KOPT-K1 (cell line): ENCODE data around the gene PALM3.
A peak's percentile ranks its signal among the peaks of the same experiment; 100 is the strongest.

Source experiments
- H3K27ac ChIP-seq: fragments of 200-600 bp; sonication (generic); 2 replicates; pipeline ENCODE4 v1.5.1; 2016; ENCODE audit warnings: antibody characterized with exemption, mild to moderate bottlenecking, low read depth, low read length; ENCODE audit not compliant: poor library complexity, severe bottlenecking
- H3K36me3 ChIP-seq: fragments of 200-600 bp; sonication (generic); 2 replicates; pipeline ENCODE4 v1.5.1; 2017; ENCODE audit warnings: antibody characterized with exemption, mild to moderate bottlenecking, low read length, moderate library complexity; ENCODE audit not compliant: insufficient read depth
- H3K9me3 ChIP-seq: fragments of 200-600 bp; sonication (generic); 2 replicates; pipeline ENCODE4 v1.5.1; 2017; ENCODE audit warnings: antibody characterized with exemption, low read length, mild to moderate bottlenecking; ENCODE audit not compliant: insufficient read depth, poor library complexity, severe bottlenecking

PALM3 gene

GRCh38 chr19:14006766-14007562 lies 54.9 kb downstream of the PALM3 start:
- no peaks in the 10 kb centered on the region for H3K36me3 ChIP-seq
- H3K9me3 ChIP-seq = no peaks in the 10 kb centered on the region
- peak overlapping the region; percentile 90 for H3K27ac ChIP-seq

GRCh38 chr19:14006085-14006765 lies 55.7 kb downstream of the PALM3 start, which contains the start of gene RFX1:
Gene RFX1 (minus strand): TSS chr19:14006320. CDS start chr19:13993843, 12,477 bp downstream.
- peak within 1 kb of the TSS; percentile 90 for H3K27ac ChIP-seq
- no peaks in the 10 kb centered on the region for H3K9me3 ChIP-seq
- no peaks in the 10 kb centered on the region for H3K36me3 ChIP-seq

- Histone ChIP-seq H3K27ac (peak overlapping the region; percentile 90), H3K36me3 (no peaks in the 10 kb centered on the region), H3K9me3 (no peaks in the 10 kb centered on the region)
Measured at GRCh38 chr19:14005349-14006084, 56.4 kb downstream of the PALM3 start.

DNA sequence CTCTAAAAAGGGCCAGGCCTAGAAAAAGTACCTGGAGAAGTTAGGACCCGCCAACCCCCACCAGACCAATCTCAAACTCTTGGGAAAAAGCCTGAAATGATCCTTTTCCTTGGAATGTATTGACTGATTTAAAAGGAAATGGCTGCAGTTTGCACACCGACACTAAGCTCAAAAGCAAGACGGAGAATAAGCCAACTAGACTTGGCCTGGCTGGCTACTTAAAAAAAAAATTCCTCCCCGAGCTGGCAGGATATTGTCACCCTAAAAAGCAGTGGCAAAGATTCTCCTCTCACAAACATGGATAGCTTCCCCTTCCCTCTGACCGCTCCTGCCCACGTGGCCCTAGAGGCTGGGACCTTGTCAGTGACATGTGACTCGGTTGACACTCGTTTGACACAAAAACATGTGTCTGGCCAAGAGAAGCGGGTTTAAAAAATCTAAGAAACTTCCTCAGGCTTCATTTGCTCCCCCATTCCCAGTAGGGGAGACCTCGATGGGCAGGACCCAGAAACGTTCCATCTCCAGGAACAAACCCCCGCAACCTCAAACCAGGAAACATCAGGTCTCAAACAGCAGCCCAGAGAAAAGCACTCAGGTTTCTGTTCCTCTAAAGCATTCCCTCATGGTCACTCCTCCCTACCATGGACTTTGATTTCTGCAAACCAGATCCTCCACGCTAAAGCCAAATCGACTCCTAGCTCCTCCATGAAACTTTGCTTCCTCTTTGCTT lies 57.1 kb downstream of the PALM3 start:
- Histone ChIP-seq H3K9me3 (no peaks in the 10 kb centered on the region), H3K27ac (peak overlapping the region; percentile 90), H3K36me3 (no peaks in the 10 kb centered on the region)
